ENCODE results near the gene SYT9. TPM values are rescaled to one million over a fixed set of nuclear protein-coding genes. Genes with fewer than 3 reads are reported as not detected.

Gene SYT9
- total and polyA plus RNA-seq, 3 donors from 2014 or later: 2.7 to 4.1 (median 3.1) TPM

DNA sequence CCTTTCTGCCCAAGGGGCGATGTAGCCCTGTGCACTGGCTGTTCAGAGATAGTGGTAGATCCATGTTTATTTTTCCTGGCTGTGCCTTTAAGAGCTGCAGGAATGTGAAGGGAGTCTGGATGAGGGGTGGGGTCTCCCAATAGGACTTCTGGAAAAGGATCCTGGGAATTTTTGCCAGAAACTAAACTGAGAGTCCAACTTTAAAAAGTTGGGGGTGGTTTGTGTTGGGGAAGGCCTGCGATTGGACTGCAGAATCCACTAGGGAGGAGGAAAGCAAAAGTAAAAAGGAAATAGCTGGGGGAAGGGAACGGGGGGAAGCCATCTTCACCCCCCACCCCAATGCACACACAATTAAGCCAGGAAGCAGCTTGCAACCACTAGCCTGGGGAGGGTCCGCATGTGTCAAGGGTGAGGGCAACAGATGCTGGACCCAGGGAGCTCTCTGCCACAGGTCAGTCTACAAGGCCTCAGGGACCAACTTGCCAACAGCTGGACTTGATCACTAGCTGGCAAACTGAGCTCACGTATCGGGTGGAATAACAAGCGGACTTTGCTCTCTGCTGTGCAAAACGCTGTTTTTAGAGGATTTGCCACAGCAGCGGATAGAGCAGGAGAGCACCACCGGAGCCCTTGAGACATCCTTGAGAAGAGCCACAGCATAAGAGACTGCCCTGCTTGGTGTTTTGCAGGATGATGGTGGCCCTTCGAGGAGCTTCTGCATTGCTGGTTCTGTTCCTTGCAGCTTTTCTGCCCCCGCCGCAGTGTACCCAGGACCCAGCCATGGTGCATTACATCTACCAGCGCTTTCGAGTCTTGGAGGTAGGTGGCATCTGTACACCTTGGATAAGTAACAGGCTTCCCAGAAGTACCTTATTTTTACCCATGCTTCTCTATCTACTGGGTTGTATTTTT, 233.7 kb downstream of the SYT9 start, which contains the start of gene OLFML1:
OLFML1 (plus strand) TSS at position 321 of the 912 bp plus-strand sequence; CDS start at position 691, 370 bp downstream.
- intact Hi-C loops (cut with DNase I; ENCODE audit: low total_unique reads): no loop called here
- Histone ChIP-seq H3K9me3 (no peaks in the 10 kb centered on the region), H3K27me3 (no peaks in the 10 kb centered on the region), H3K27ac (peak within 1 kb of the TSS in 1 of 2 donors; percentile 3), H3K4me3 (peak within 1 kb of the TSS; percentile 27 to 49), H3K4me1 (peaks cover 3% of the 10 kb centered on the region), H3K36me3 (ENCODE audit: low read depth, missing control alignments) (no peaks in the 10 kb centered on the region)
- peak; percentile 23 for DNase-seq
- WGBS, 2 donors: 50 to 54% methylated on average over 15 of the region's 15 CpGs
- TF ChIP-seq POLR2A (IDR thresholded peaks at IDR 0.05): no peak
- TF ChIP-seq, protein P1, sequence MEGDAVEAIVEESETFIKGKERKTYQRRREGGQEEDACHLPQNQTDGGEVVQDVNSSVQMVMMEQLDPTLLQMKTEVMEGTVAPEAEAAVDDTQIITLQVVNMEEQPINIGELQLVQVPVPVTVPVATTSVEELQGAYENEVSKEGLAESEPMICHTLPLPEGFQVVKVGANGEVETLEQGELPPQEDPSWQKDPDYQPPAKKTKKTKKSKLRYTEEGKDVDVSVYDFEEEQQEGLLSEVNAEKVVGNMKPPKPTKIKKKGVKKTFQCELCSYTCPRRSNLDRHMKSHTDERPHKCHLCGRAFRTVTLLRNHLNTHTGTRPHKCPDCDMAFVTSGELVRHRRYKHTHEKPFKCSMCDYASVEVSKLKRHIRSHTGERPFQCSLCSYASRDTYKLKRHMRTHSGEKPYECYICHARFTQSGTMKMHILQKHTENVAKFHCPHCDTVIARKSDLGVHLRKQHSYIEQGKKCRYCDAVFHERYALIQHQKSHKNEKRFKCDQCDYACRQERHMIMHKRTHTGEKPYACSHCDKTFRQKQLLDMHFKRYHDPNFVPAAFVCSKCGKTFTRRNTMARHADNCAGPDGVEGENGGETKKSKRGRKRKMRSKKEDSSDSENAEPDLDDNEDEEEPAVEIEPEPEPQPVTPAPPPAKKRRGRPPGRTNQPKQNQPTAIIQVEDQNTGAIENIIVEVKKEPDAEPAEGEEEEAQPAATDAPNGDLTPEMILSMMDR (IDR thresholded peaks at IDR 0.05): no peak

DNA sequence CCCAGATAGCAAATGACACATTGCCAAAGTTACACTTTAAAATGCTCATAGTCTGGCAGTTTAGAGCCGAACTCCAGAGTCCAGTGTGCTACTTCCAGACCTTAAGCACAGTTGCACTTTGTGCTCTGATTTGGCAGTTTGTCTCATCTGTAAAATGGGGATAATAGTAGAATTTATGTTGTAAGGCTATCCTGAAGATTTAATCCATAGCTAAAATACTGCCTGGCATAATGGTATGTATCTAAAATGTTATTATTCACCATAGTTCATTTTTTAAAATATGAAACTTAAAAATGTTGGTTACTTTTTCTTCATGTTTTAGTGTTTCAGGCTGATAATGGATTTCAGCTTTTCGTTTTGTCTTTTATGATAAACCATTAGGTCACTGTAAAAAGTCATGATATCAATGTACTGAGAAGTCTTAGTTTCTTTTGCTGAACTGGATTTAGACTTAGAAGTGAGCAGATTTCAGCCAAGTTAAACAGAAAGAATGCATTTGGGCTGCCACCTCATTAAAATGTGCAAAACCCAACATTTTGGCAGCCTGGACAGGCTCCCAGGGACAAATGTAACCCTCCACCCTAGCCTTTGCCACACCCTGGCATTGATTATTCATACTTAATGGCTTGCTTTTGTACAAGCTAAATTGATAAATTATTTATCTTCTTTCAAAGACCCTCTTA, 234.5 kb downstream of the SYT9 start:
- Histone ChIP-seq H3K9me3 (no peaks in the 10 kb centered on the region), H3K27me3 (no peaks in the 10 kb centered on the region), H3K4me1 (peaks cover 3% of the 10 kb centered on the region), H3K4me3 (peak overlapping the region; percentile 27 to 49), H3K27ac (no peak overlapping the region), H3K36me3 (ENCODE audit: low read depth, missing control alignments) (no peaks in the 10 kb centered on the region)
- TF ChIP-seq, protein P1 (IDR thresholded peaks at IDR 0.05): no peak
- TF ChIP-seq POLR2A (IDR thresholded peaks at IDR 0.05): no peak
- intact Hi-C loops (cut with DNase I; ENCODE audit: low total_unique reads): no loop called here
- WGBS, 2 donors: 50 to 55% methylated on average over 2 of the region's 2 CpGs
- DNase-seq: no peak

DNA sequence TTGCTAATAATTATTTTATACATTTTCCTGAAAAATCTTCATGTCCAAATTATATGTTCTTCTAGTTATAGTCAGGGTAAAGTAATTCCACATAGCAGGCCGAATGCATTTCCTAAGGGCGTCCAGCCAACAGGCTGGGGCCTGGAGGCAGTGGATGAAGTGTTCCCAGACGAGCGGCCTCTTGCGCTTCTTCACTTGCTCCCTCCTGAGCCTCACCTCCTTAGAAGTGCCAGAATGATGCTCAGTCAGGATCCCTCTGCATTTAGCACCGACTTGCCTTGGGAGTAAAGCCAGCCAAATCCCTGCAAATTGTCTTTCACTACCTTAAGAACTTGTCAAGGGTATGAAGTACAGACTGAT, 235.1 kb downstream of the SYT9 start:
- intact Hi-C loops (cut with DNase I; ENCODE audit: low total_unique reads): no loop called here

GRCh38 chr11:7487360-7487759, 235.7 kb downstream of the SYT9 start:
- Histone ChIP-seq H3K4me1 (peaks cover 6% of the 10 kb centered on the region), H3K4me3 (no peak overlapping the region), H3K27ac (no peak overlapping the region), H3K36me3 (ENCODE audit: low read depth, missing control alignments) (no peaks in the 10 kb centered on the region), H3K9me3 (no peaks in the 10 kb centered on the region), H3K27me3 (no peaks in the 10 kb centered on the region)
- TF ChIP-seq, protein P1 (IDR thresholded peaks at IDR 0.05): no peak
- no peak for TF ChIP-seq POLR2A (IDR thresholded peaks at IDR 0.05)
- intact Hi-C loops (cut with DNase I; ENCODE audit: low total_unique reads): no loop called here
- no peak for DNase-seq
- WGBS, 2 donors: 63 to 64% methylated on average over 2 of the region's 2 CpGs

More for the DNA sequence above, 235.1 kb downstream of the SYT9 start:
- H3K27ac ChIP-seq: no peak overlapping the region
- no peaks in the 10 kb centered on the region for H3K27me3 ChIP-seq
- peaks cover 3% of the 10 kb centered on the region for H3K4me1 ChIP-seq
- 51 to 59% methylated on average over 6 of the region's 6 CpGs for WGBS, 2 donors
- TF ChIP-seq POLR2A (IDR thresholded peaks at IDR 0.05): no peak
- TF ChIP-seq, protein P1 (IDR thresholded peaks at IDR 0.05): no peak
- H3K36me3 ChIP-seq (ENCODE audit: low read depth, missing control alignments): no peaks in the 10 kb centered on the region
- no peak overlapping the region for H3K4me3 ChIP-seq
- peak; percentile 33 for DNase-seq
- no peaks in the 10 kb centered on the region for H3K9me3 ChIP-seq
